GM12878 (cell line): Measurements from ENCODE around the gene AXDND1. TPM values are rescaled to one million over a fixed set of nuclear protein-coding genes. Genes with fewer than 3 reads are reported as not detected.

Experiments used
- ATAC-seq: fragments of 200-7000 bp; cut with Tn5 transposase; 3 replicates; pipeline ENCODE4 v1.9.1; 2020; ENCODE audit warnings: mild to moderate bottlenecking, moderate library complexity
- BruUV-seq: library from RNA; stranded (reverse); fragments of 400-500 nt; replicated peaks from 2 replicates; lab custom pipeline; 2021; lab: Mats Ljungman, UMichigan
- CTCF ChIA-PET: fragments of 300-600 bp; sonication (Branson Sonifier 250); formaldehyde crosslinking; extraction: SDS; loops from one replicate; lab custom pipeline; 2021; ENCODE audit warnings: inconsistent platforms; lab: Yijun Ruan, JAX
- POLR2A ChIA-PET: fragments of 350-600 bp; formaldehyde crosslinking; extraction: SDS; loops from one replicate; lab custom pipeline; 2021; ENCODE audit warnings: inconsistent platforms; lab: Charles Lee
- RAD21 ChIA-PET: fragments of 300-600 bp; sonication (Branson Sonifier 250); formaldehyde crosslinking; loops from one replicate; lab custom pipeline; 2023; ENCODE audit warnings: antibody characterized with exemption; ENCODE audit not compliant: unreplicated experiment; lab: Charles Lee
- SMC1A ChIA-PET: fragments of 300-600 bp; sonication (Branson Sonifier 250); formaldehyde crosslinking; loops from one replicate; lab custom pipeline; 2023; ENCODE audit not compliant: unreplicated experiment, uncharacterized antibody; lab: Charles Lee
- DNase-seq: peaks from one replicate; pipeline ENCODE4 v3.0.0-alpha.2; 2011; ENCODE audit warnings: low read depth, low spot score
- FAIRE-seq: peaks from 3 replicates; lab custom pipeline; 2011; peaks lifted over from hg19 to GRCh38; lab: Jason Lieb, UNC
- H2AFZ ChIP-seq: 2 replicates; pipeline ENCODE4 v1.6.0; 2011; ENCODE audit warnings: low read depth, low read length, control low read depth; ENCODE audit not compliant: control insufficient read depth
- H3K27ac ChIP-seq: 2 replicates; pipeline ENCODE4 v1.5.1; 2011; ENCODE audit warnings: control low read depth; ENCODE audit not compliant: control insufficient read depth, insufficient read depth
- H3K27me3 ChIP-seq, 2 experiments: replicated peaks in 1 of 2; 2 replicates each; pipeline versions ENCODE4 v1.6.0 to v1.6.1; 2011; ENCODE audit warnings: low read length in 1 of 2; ENCODE audit not compliant: control insufficient read depth in 2 of 2, insufficient read depth in 2 of 2
- H3K36me3 ChIP-seq, 2 experiments: 2 replicates each; pipeline ENCODE4 v1.5.1; 2011; ENCODE audit warnings: low read length in 1 of 2; ENCODE audit not compliant: control insufficient read depth in 2 of 2, insufficient read depth in 2 of 2
- H3K4me1 ChIP-seq: 2 replicates; pipeline ENCODE4 v1.6.1; 2011; ENCODE audit warnings: mild to moderate bottlenecking, low read length, moderate library complexity, mixed read lengths; ENCODE audit not compliant: control insufficient read depth, insufficient read depth
- H3K4me2 ChIP-seq: 2 replicates; pipeline ENCODE4 v1.6.0; 2011; ENCODE audit warnings: control low read depth; ENCODE audit not compliant: control insufficient read depth, insufficient read depth
- H3K4me3 ChIP-seq: fragments of 200-600 bp; sonication (generic); 2 replicates; pipeline ENCODE4 v1.5.1; 2016
- H3K79me2 ChIP-seq: 2 replicates; pipeline ENCODE4 v1.6.0; 2011; ENCODE audit warnings: low read length; ENCODE audit not compliant: control insufficient read depth, insufficient read depth
- H3K9ac ChIP-seq: 2 replicates; pipeline ENCODE4 v1.8.0; 2011; ENCODE audit warnings: low read length, control low read depth, mixed read lengths; ENCODE audit not compliant: control insufficient read depth, insufficient read depth
- H3K9me3 ChIP-seq: replicated peaks from 3 replicates; pipeline ENCODE4 v1.5.1; 2011; ENCODE audit warnings: mild to moderate bottlenecking, low read length; ENCODE audit not compliant: control insufficient read depth, insufficient read depth
- H4K20me1 ChIP-seq: 2 replicates; pipeline ENCODE4 v1.6.0; 2011; ENCODE audit not compliant: control insufficient read depth, insufficient read depth
- DPF2 ChIP-seq: fragments of 450-650 bp; IDR thresholded peaks from 2 replicates; pipeline ENCODE4 v1.6.1; 2017; ENCODE audit warnings: mild to moderate bottlenecking
- HDGF ChIP-seq: fragments of 450-650 bp; IDR thresholded peaks from 2 replicates; pipeline ENCODE4 v1.6.1; 2016; ENCODE audit warnings: antibody characterized with exemption
- IKZF2 ChIP-seq, 2 experiments: fragments of 450-650 bp; IDR thresholded peaks; 2 replicates each; pipeline ENCODE4 v1.6.1; 2017; ENCODE audit warnings: mild to moderate bottlenecking in 2 of 2, moderate library complexity in 2 of 2
- JUNB ChIP-seq: IDR thresholded peaks from 2 replicates; pipeline ENCODE4 v1.6.1; 2016; ENCODE audit warnings: antibody characterized with exemption, mild to moderate bottlenecking
- RB1 ChIP-seq: fragments of 450-650 bp; formaldehyde crosslinking; IDR thresholded peaks from 2 replicates; pipeline ENCODE4 v1.6.1; 2017; ENCODE audit warnings: mild to moderate bottlenecking, borderline replicate concordance
- SIN3A ChIP-seq: IDR thresholded peaks from 2 replicates; pipeline ENCODE4 v1.6.1; 2012; ENCODE audit warnings: low read depth, low read length, improper control_type of control experiment
- SMAD1 ChIP-seq: fragments of 450-650 bp; IDR thresholded peaks from 2 replicates; pipeline ENCODE4 v1.6.1; 2018; ENCODE audit warnings: mild to moderate bottlenecking, low read depth; ENCODE audit not compliant: partially characterized antibody
- WRNIP1 ChIP-seq: IDR thresholded peaks from 2 replicates; pipeline ENCODE4 v1.6.1; 2011; ENCODE audit warnings: low read depth, low read length, improper control_type of control experiment, borderline replicate concordance
- ZNF207 ChIP-seq: fragments of 450-650 bp; IDR thresholded peaks from 2 replicates; pipeline ENCODE4 v1.6.1; 2014; ENCODE audit warnings: antibody characterized with exemption, mild to moderate bottlenecking, borderline replicate concordance
- WGBS: methylation state at CpG from one replicate; pipeline ENCODE4 v1.1.6; 2016; ENCODE audit warnings: low lambda C conversion rate; ENCODE audit not compliant: insufficient replicate concordance, insufficient coverage; ENCODE audit errors: missing lambda C conversion rate; 5-methylcytosine and 5-hydroxymethylcytosine counted together
- in situ Hi-C: fragments of 300-500 bp; cut with MboI; formaldehyde crosslinking; loops from 9 replicates; pipeline ENCODE4 v1.14.3; 2018; ENCODE audit warnings: mixed read lengths
- intact Hi-C: fragments of 100-400 bp; cut with micrococcal nuclease; formaldehyde crosslinking; loops from one replicate; pipeline ENCODE4 v1.14.2; 2022; ENCODE audit not compliant: unreplicated experiment
- polyA plus RNA-seq, 11 experiments: library from polyadenylated mRNA; depleted of rRNA in 4 of 11; unstranded in 6 of 11; stranded (reverse) in 5 of 11; fragments of >200 nt; fragmentation: Nextera tagmentation in 4 of 11; fragmentation: Illumina TruSeq in 1 of 11; extraction: Ambion mirVana in 4 of 11; extraction: Trizol in 1 of 11; gene quantifications; 1 replicate in 1 of 11; 2 replicates in 10 of 11; pipeline versions ENCODE4 v1.2.1 to v1.2.3, GENCODE V29; 2011 to 2016; ENCODE audit warnings: inconsistent platforms in 2 of 11, missing spikeins in 2 of 11, low read depth in 1 of 11
- total RNA-seq, 4 experiments: library from RNA; depleted of rRNA in 3 of 4; stranded (reverse); fragments of >200 nt in 3 of 4; fragmentation: Illumina TruSeq in 1 of 4; extraction: Trizol in 1 of 4; gene quantifications; 2 replicates each; pipeline versions ENCODE4 v1.2.1 to v1.2.3, GENCODE V29; 2013 to 2021
- TF ChIP-seq, protein P1 (sequence below): fragments of 450-650 bp; formaldehyde crosslinking; IDR thresholded peaks from 2 replicates; pipeline ENCODE4 v1.5.0; 2022; ENCODE audit warnings: mild to moderate bottlenecking, missing genetic modification characterization
- TF ChIP-seq, protein P2 (sequence below): IDR thresholded peaks from 2 replicates; pipeline ENCODE4 v1.6.1; 2012; ENCODE audit warnings: low read depth, low read length, improper control_type of control experiment

Gene AXDND1
- total and polyA plus RNA-seq, 10 of the 15 experiments (the other 5 are each of a cell fraction or from before 2014, with no cell fraction given): 0.12 to 0.84 (median 0.42) TPM

GRCh38 chr1:179474713-179475112, 108.9 kb downstream of the AXDND1 start:
- no peak for DNase-seq
- 14% methylated on average over 3 of the region's 3 CpGs for WGBS
- H3K4me1 ChIP-seq: no peaks in the 10 kb centered on the region
- RAD21 ChIA-PET: no interaction called here
- H3K9me3 ChIP-seq: no peaks in the 10 kb centered on the region; the same call in 1 of the 3 replicates
- BruUV-seq: no TSS peak
- H3K27ac ChIP-seq: no peak overlapping the region
- no peak for ATAC-seq
- H3K27me3 ChIP-seq: no peaks in the 10 kb centered on the region
- intact Hi-C loops: no loop called here
- SMC1A ChIA-PET: no interaction called here
- CTCF ChIA-PET: no interaction called here
- no peak overlapping the region for H3K4me3 ChIP-seq
- H3K36me3 ChIP-seq: no peaks in the 10 kb centered on the region
- no peak for TF ChIP-seq IKZF2 (IDR thresholded peaks at IDR 0.05)
- TF ChIP-seq DPF2: no peak
- no peak for TF ChIP-seq RB1
- no peak for TF ChIP-seq JUNB
- no peak for TF ChIP-seq HDGF
- no peak for TF ChIP-seq SIN3A
- TF ChIP-seq, protein P1, sequence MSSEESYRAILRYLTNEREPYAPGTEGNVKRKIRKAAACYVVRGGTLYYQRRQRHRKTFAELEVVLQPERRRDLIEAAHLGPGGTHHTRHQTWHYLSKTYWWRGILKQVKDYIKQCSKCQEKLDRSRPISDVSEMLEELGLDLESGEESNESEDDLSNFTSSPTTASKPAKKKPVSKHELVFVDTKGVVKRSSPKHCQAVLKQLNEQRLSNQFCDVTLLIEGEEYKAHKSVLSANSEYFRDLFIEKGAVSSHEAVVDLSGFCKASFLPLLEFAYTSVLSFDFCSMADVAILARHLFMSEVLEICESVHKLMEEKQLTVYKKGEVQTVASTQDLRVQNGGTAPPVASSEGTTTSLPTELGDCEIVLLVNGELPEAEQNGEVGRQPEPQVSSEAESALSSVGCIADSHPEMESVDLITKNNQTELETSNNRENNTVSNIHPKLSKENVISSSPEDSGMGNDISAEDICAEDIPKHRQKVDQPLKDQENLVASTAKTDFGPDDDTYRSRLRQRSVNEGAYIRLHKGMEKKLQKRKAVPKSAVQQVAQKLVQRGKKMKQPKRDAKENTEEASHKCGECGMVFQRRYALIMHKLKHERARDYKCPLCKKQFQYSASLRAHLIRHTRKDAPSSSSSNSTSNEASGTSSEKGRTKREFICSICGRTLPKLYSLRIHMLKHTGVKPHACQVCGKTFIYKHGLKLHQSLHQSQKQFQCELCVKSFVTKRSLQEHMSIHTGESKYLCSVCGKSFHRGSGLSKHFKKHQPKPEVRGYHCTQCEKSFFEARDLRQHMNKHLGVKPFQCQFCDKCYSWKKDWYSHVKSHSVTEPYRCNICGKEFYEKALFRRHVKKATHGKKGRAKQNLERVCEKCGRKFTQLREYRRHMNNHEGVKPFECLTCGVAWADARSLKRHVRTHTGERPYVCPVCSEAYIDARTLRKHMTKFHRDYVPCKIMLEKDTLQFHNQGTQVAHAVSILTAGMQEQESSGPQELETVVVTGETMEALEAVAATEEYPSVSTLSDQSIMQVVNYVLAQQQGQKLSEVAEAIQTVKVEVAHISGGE (CRISPR knock-in tag): no peak
- TF ChIP-seq, protein P2, sequence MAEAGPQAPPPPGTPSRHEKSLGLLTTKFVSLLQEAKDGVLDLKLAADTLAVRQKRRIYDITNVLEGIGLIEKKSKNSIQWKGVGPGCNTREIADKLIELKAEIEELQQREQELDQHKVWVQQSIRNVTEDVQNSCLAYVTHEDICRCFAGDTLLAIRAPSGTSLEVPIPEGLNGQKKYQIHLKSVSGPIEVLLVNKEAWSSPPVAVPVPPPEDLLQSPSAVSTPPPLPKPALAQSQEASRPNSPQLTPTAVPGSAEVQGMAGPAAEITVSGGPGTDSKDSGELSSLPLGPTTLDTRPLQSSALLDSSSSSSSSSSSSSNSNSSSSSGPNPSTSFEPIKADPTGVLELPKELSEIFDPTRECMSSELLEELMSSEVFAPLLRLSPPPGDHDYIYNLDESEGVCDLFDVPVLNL: no peak
- TF ChIP-seq WRNIP1: no peak
- TF ChIP-seq ZNF207: no peak
- TF ChIP-seq SMAD1: no peak
- TF ChIP-seq, all 136 proteins: peak for 0
- Histone ChIP-seq H3K9ac (no peak overlapping the region), H4K20me1 (no peaks in the 10 kb centered on the region), H3K4me2 (no peak overlapping the region), H2AFZ (no peak overlapping the region), H3K79me2 (no peaks in the 10 kb centered on the region)
- FAIRE-seq: no peak
- POLR2A ChIA-PET: no interaction called here
- in situ Hi-C loops: no loop called here
